C4-2B (cell line): Measurements from ENCODE around the gene STAT5B.
A peak's percentile ranks its signal among the peaks of the same experiment; 100 is the strongest.

ENCODE experiments used
- CTCF ChIP-seq: fragments of 450-650 bp; conservative IDR thresholded peaks from 2 replicates; pipeline ENCODE4 v1.5.1; 2017; ENCODE audit warnings: mild to moderate bottlenecking
- ZFX ChIP-seq: fragments of 450-650 bp; IDR thresholded peaks from 2 replicates; pipeline ENCODE4 v1.6.1; 2017

DNA sequence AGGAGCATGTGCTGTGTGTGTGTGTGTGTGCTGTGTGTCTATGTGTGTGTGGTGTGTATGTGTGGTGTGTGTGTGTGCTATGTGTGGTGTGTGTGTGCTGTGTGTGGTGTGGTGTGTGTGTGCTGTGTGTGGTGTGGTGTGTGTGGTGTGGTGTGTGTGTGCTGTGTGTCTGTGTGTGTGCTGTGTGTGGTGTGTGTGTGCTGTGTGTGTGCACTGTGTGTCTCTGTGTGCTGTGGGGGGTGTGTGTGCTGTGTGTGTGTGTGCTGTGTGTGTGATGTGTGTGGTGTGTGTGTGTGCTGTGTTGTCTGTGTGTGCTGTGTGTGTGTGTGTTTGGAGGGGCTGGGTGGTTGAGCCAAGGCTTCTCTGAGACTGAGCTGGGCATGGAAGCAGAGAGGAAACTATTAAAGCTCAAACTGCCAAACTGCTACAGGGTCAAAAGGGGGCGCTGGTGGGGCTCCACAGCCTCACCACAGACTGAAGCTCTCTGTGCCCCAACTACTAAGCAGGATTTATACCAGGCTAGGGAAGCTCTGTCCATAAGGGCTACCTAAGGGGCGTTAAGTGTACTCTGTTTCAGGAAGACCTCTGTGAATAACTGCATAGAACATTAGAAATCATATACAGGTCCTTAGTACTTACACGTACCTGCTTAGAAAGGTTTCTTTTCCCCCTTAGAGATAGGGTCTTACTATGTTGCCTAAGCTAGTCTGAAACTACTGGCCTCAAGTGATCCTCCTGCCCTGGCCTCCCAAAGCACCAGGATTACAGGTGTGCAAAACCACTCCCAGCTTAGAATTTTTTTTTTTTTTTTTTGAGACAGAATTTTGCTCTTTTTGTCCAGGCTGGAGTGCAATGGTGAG is 54.1 kb downstream of the STAT5B start:
- peak; percentile 73 for TF ChIP-seq CTCF
- no peak for TF ChIP-seq ZFX
